ENCODE measurements around the gene LBX1.

GRCh38 chr10:101256387-101256786, 27.1 kb upstream of the LBX1 start:
- TF ChIP-seq CTCF (IDR thresholded peaks at IDR 0.05) (no peak), POLR2AphosphoS5 (IDR thresholded peaks at IDR 0.05; ENCODE audit: low read depth, low read length) (no peak), REST (IDR thresholded peaks at IDR 0.05; ENCODE audit: insufficient read depth in 1 of 2, low read depth in 2 of 2, low read length in 1 of 2) (no peak)
